ENCODE results near the gene KAT2B.
A peak's percentile ranks its signal among the peaks of the same experiment; 100 is the strongest.

KAT2B gene

GRCh38 chr3:20154078-20154477 lies 113.8 kb downstream of the KAT2B start:
- no peak for DNase-seq

DNA sequence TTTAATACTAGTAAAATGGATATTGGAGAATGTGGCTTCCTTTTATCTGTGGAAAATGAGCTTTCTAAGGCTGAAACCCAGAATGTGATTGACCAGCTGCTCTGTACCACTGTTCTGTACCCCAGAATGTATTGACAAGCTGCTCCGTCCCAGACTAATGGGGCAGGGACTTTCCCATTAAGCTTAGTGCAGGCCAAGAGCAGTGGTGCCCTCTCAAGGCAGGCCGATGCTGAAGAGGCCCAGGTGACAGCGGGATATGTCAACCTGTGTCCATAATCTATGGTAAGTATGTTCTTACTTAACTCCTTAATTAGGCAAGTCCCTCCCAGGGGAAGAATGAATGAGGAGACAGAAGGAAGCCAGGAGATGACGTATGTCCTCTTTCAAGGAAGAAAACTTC lies 114.7 kb downstream of the KAT2B start:
- DNase-seq: no peak

- no peak for DNase-seq
Measured at GRCh38 chr3:20160230-20160629, 120.0 kb downstream of the KAT2B start.

DNA sequence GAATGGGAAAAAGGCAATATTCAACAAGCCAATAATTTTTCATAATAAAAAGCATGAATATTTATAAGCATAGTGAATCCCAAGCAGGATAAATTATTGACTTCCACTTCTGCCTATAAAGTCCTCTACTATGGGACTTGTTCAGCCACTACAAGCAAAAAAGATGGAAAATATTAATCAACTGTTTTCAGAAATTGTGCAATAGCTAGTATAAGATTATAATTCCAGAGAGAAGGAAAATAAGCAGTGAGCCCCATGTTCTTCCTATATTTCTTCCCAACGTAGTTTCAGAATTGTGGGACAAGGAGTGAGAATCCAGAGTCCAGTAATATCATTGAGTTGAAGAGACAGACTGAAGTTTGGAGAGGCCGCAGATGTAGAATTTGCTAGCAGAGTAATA lies 121.5 kb downstream of the KAT2B start:
- DNase-seq: no peak

- DNase-seq: no peak
Measured at GRCh38 chr3:20173844-20174410, 133.7 kb downstream of the KAT2B start.

- DNase-seq: no peak
Measured at GRCh38 chr3:20181276-20181675, 141.0 kb downstream of the KAT2B start.

GRCh38 chr3:20182206-20182605 lies 142.0 kb downstream of the KAT2B start:
- DNase-seq: no peak

DNA sequence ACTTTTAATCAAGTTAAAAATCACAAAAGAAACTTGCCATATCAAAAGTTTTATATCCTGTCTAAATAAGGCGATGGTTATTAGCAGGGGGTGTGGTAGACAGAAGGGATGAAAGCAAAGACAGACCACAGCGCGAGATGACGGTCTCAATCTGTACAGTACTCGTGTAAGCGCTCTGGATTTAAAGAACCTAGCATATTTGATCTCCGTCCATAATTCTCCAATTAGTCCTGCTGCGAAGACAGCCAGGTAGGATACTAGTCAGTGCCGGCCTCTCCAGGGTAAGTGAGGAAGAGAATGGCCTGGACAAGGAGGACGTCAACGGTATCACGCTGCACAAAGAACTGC lies 145.1 kb downstream of the KAT2B start:
- DNase-seq: peak; percentile 37

- DNase-seq: peak; percentile 100
Measured at GRCh38 chr3:20185679-20186599, 145.7 kb downstream of the KAT2B start, which contains the start of gene SGO1. SGO1 (minus strand) TSS chr3:20186206; CDS start chr3:20184027, 2,179 bp downstream.

DNA sequence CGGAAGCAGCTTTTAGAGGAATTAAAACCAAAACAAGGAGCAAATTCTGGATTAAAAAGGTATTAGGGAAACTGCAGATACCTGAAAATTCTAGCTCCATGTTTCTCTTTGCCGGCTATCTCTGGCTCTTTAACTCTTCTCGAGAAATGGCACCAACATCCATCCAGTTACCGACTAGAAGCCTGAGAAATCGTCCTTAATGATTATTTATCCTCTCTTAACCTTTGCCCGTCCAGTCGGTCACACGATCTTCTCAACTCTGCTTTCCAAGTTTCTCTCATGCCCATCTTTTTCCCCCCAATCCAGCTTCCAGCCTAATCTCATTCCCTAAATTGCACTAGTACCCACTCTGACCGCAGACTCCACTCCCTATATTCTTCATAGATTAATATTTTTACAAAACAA lies 146.4 kb downstream of the KAT2B start:
- no peak for DNase-seq

DNA sequence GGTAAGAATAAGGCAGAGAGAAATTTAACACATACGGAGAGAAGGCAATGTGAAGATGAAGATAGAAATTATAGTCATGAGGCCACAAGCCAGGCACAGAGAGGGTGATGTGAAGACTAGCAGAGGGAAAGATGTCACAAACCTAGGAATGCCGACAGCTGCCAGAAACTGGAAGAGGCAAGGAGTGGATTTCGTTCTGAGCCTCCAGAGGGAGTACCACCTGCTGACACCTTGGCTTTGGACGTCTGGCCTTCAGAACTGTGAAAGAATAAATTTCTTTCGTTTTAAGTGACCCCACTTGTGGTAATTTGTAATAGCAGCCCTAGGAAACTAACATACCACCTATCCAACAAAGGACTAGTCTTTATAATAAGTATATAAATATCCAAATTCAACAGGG lies 150.7 kb downstream of the KAT2B start:
- DNase-seq: no peak

DNA sequence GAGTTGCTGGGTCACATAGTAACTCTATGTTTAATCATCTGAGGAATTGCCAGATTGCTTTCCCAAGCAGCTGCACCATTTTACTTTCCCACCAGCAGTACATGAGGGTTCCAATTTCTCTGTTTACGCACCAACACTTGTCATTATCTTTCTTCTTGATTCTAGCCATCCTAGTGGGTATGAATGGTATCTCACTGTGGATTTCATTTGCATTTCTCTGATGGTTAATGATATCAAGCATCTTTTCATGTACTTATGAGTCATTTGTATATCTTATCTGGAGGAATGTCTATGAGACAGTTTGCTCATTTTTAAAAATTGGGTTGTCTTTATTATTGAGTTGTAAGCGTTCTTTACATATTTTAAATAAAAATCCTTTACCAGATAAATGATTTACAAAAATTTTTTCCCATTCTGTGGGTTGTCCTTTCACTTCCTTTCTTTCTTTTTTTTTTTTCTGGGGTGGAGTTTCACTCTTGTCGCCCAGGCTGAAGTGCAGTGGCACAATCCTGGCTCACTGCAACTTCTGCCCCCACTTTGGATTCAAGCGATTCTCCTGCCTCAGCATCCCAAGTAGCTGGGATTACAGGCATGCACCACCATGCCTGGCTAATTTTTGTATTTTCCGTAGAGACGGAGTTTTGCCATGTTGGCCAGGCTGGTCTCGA lies 154.7 kb downstream of the KAT2B start:
- DNase-seq: no peak

DNA sequence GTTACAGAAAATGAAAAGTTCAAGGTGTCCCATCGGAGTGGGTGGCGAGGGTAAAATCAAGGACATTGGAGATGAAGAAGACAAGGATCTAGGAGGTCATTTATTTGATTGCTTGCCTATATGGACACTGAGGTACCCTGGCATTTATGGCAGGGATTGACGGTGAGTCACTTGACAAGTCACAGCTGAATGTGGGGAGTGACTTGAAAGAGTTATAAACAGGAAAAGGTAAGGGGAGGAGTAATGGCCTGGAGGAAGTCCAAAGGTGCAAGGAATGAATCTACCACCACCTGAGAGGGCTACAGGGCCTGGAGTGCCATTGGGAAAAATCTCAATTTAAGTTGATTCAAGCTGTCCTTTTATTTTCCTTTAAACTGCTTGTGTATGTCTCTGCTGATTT lies 157.5 kb downstream of the KAT2B start:
- DNase-seq: no peak

- no peak for DNase-seq
Measured at GRCh38 chr3:20201143-20201542, 160.9 kb downstream of the KAT2B start.
